SH-SY5Y (cell line): Measurements from ENCODE around the gene SLC29A1.

Experiments used
- GATA2 ChIP-seq: IDR thresholded peaks from 2 replicates; pipeline ENCODE4 v1.6.1; 2011; ENCODE audit warnings: mild to moderate bottlenecking, low read depth, low read length
- GATA3 ChIP-seq: IDR thresholded peaks from 2 replicates; pipeline ENCODE4 v1.6.1; 2011; ENCODE audit warnings: low read depth, mild to moderate bottlenecking, low read length, moderate library complexity

SLC29A1 gene

DNA sequence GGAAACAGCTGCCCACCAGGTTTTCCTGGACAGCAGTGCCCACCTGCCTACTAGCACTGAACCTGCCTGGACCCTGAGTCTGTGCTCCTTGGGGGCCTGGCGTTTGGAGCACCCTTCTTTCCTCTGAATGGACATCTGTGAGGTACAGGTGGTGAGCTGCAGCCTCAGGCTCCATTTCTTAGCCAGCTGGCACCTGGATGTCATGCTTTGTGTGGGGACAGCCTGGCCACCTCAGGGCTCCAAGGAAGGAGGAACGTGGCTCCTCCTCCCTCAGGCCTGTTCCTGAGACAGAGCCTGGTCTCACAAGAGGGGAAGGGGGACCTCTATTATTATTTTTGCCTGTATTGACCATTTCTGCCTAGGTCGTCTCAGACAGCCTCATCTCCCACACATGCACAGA lies 54.9 kb downstream of the SLC29A1 start:
- TF ChIP-seq GATA3 (no peak), GATA2 (no peak)

DNA sequence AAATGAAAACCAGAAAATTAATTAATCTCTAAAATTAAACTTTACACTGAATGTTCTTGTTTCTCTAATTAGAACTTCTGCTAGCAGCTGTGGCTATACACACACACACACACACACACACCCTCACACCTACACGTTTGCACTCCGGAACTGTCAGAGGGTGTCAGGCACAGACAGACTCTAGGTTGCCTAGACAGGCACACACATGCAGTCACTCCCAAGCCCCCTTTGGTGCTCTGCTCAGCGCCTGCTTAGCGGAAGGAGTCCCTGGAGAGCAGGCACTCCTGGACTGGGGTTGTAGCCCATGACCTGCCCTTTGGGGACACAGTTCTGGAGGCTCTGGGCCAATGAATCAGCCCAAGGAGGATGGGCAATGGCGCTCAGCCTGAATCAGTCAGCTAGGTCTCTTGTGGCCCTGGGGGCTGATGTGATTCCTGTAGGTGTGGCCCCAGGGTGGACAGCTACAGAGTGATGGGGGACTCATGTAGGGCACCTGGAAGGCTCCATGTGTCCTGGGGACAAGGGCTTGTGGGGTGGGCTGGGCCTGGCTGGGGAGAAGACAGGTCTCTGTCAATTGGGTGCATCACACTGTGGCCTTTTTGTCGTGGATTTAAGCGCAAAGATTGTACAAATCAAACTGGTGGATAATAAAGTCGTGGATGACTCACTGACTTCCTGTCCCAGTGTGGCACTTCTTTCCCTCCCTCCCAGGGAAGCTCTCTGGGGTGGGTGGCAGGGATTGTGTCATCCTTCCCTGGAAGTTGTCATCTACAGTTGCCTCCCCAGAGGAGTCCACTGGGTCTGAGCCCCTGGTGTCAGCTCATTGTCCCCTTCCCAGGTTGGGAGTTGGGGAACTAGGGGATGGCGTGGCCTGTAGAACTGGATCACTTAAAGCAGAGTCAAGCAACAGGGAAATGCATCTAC lies 55.6 kb downstream of the SLC29A1 start:
- TF ChIP-seq GATA2 (no peak), GATA3 (no peak)
